HG03097 (cell line): ENCODE measurements around the gene SPTBN4.
"Not testable (repeated sequence)": the region's sequence is repeated elsewhere in the genome, so short reads cannot be mapped to it uniquely, and the experiment has no call there.

ENCODE experiments used
- ATAC-seq: cut with Tn5 transposase; IDR thresholded peaks from one replicate; pipeline ENCODE4 v1.9.1; 2021; ENCODE audit not compliant: unreplicated experiment, low FRiP score

The SPTBN4 gene

GRCh38 chr19:40583283-40583682 is 116.5 kb downstream of the SPTBN4 start:
- ATAC-seq = no peak

- ATAC-seq = no peak
Measured at GRCh38 chr19:40584007-40584406, 117.2 kb downstream of the SPTBN4 start.

GRCh38 chr19:40585241-40585981 is 118.6 kb downstream of the SPTBN4 start:
- no peak for ATAC-seq

- no peak for ATAC-seq
Measured at GRCh38 chr19:40585982-40586422, 119.2 kb downstream of the SPTBN4 start.

GRCh38 chr19:40586611-40587010 is 119.8 kb downstream of the SPTBN4 start:
- ATAC-seq = no peak

- no peak for ATAC-seq
Measured at GRCh38 chr19:40588110-40588854, 121.5 kb downstream of the SPTBN4 start.

- ATAC-seq = no peak
Measured at GRCh38 chr19:40588926-40589569, 122.2 kb downstream of the SPTBN4 start.

GRCh38 chr19:40589591-40590429 is 123.0 kb downstream of the SPTBN4 start:
- ATAC-seq = no peak

GRCh38 chr19:40590464-40591265 is 123.9 kb downstream of the SPTBN4 start:
- ATAC-seq = no peak

- not testable (repeated sequence) for ATAC-seq
Measured at GRCh38 chr19:40591724-40592123, 124.9 kb downstream of the SPTBN4 start.

- ATAC-seq = no peak
Measured at GRCh38 chr19:40592170-40592569, 125.4 kb downstream of the SPTBN4 start.

GRCh38 chr19:40594255-40594654 is 127.5 kb downstream of the SPTBN4 start:
- ATAC-seq = no peak

- ATAC-seq = no peak
Measured at GRCh38 chr19:40594657-40595091, 127.9 kb downstream of the SPTBN4 start.

GRCh38 chr19:40596608-40597328 is 130.0 kb downstream of the SPTBN4 start:
- no peak for ATAC-seq

GRCh38 chr19:40597329-40597838 is 130.6 kb downstream of the SPTBN4 start:
- ATAC-seq = no peak

- peak; percentile 40 for ATAC-seq
Measured at GRCh38 chr19:40598121-40598917, 131.5 kb downstream of the SPTBN4 start.

- ATAC-seq = no peak
Measured at GRCh38 chr19:40598918-40599307, 132.1 kb downstream of the SPTBN4 start.

GRCh38 chr19:40599331-40599901 is 132.6 kb downstream of the SPTBN4 start:
- ATAC-seq = no peak
